SU-DHL-6 (cell line): ENCODE measurements around the gene RAD51.

Experiments
- CTCF ChIP-seq: fragments of 200-600 bp; sonication (generic); IDR thresholded peaks from one replicate; pipeline ENCODE4 v1.5.1; 2017; ENCODE audit warnings: antibody characterized with exemption, mild to moderate bottlenecking, low read length, moderate library complexity; ENCODE audit not compliant: insufficient read depth, poor library complexity, severe bottlenecking
- EZH2phosphoT487 ChIP-seq: fragments of 200-600 bp; sonication (generic), shearing (Covaris generic); conservative IDR thresholded peaks from 2 replicates; pipeline ENCODE4 v1.6.1; 2018; ENCODE audit warnings: mild to moderate bottlenecking, antibody characterized with exemption, low read length, moderate library complexity, mixed read lengths

- TF ChIP-seq CTCF (no peak), EZH2phosphoT487 (no peak)
These were observed 21.2 kb downstream of the RAD51 start for GRCh38 chr15:40716165-40716564.
